Right renal cortex interstitium (tissue), 3 donors: ENCODE data around the gene FAM72A. TPM values are rescaled to one million over a fixed set of nuclear protein-coding genes. Genes with fewer than 3 reads are reported as not detected.
A peak's percentile ranks its signal among the peaks of the same experiment; 100 is the strongest.
"Not testable (repeated sequence)": the region's sequence is repeated elsewhere in the genome, so short reads cannot be mapped to it uniquely, and the experiment has no call there.

Experiments used
- DNase-seq, 3 donors: peaks; one replicate each; pipeline ENCODE4 v3.0.0-alpha.2; 2013; ENCODE audit warnings: low read depth in 3 of 3, low spot score in 2 of 3
- polyA plus RNA-seq, 3 donors: library from polyadenylated mRNA; unstranded; fragments of 120-200 nt; gene quantifications; one replicate each; pipeline ENCODE4 v1.2.1, GENCODE V29; 2013; ENCODE audit not compliant: insufficient read length in 3 of 3

FAM72A gene
- polyA plus RNA-seq: 1 to 10 TPM; 4.7 to 5.6 (median 5.0) TPM

GRCh38 chr1:206202789-206203363 is at the start of gene FAM72A:
FAM72A (minus strand) TSS chr1:206202839; CDS start chr1:206202025, 814 bp downstream.
- peak; percentile 90 to 95 (median 94) for DNase-seq

- DNase-seq: not testable (repeated sequence)
Observed at GRCh38 chr1:206250953-206251681, 48.5 kb upstream of the FAM72A start.

- not testable (repeated sequence) for DNase-seq
Observed at GRCh38 chr1:206246129-206246886, 43.7 kb upstream of the FAM72A start.

- not testable (repeated sequence) for DNase-seq
Observed at GRCh38 chr1:206245479-206245878, 42.8 kb upstream of the FAM72A start.

GRCh38 chr1:206243335-206243734 is 40.7 kb upstream of the FAM72A start:
- not testable (repeated sequence) for DNase-seq

- DNase-seq: not testable (repeated sequence)
Observed at GRCh38 chr1:206240288-206240687, 37.6 kb upstream of the FAM72A start.

- DNase-seq: not testable (repeated sequence)
Observed at GRCh38 chr1:206235190-206235589, 32.6 kb upstream of the FAM72A start.

GRCh38 chr1:206234189-206234916 is 31.7 kb upstream of the FAM72A start:
- not testable (repeated sequence) for DNase-seq

GRCh38 chr1:206232970-206233645 is 30.5 kb upstream of the FAM72A start:
- DNase-seq: not testable (repeated sequence)

- DNase-seq: not testable (repeated sequence)
Observed at GRCh38 chr1:206231989-206232388, 29.4 kb upstream of the FAM72A start.

- DNase-seq: not testable (repeated sequence)
Observed at GRCh38 chr1:206229286-206229685, 26.6 kb upstream of the FAM72A start.

GRCh38 chr1:206226886-206227285 is 24.2 kb upstream of the FAM72A start:
- DNase-seq: not testable (repeated sequence)

- DNase-seq: not testable (repeated sequence)
Observed at GRCh38 chr1:206225386-206225785, 22.7 kb upstream of the FAM72A start.

GRCh38 chr1:206224190-206224776 is 21.6 kb upstream of the FAM72A start:
- DNase-seq: not testable (repeated sequence)

- not testable (repeated sequence) for DNase-seq
Observed at GRCh38 chr1:206221585-206221984, 18.9 kb upstream of the FAM72A start.

GRCh38 chr1:206220332-206221000 is 17.8 kb upstream of the FAM72A start:
- not testable (repeated sequence) for DNase-seq

- not testable (repeated sequence) for DNase-seq
Observed at GRCh38 chr1:206219514-206220331, 17.1 kb upstream of the FAM72A start.

- DNase-seq: not testable (repeated sequence)
Observed at GRCh38 chr1:206218765-206219164, 16.1 kb upstream of the FAM72A start.
